PFSK-1 (cell line): Measurements from ENCODE around the gene SHC4.

Experiments used
- POLR2AphosphoS5 ChIP-seq: IDR thresholded peaks from 2 replicates; pipeline ENCODE4 v1.6.1; 2012; ENCODE audit warnings: low read depth, mild to moderate bottlenecking, control low read depth, low read length, moderate library complexity
- SIN3A ChIP-seq: IDR thresholded peaks from 2 replicates; pipeline ENCODE4 v1.6.1; 2012; ENCODE audit warnings: mild to moderate bottlenecking, low read length, moderate library complexity, borderline replicate concordance; ENCODE audit not compliant: insufficient read depth
- TAF1 ChIP-seq: IDR thresholded peaks from 2 replicates; pipeline ENCODE4 v1.6.1; 2012; ENCODE audit warnings: low read length, control low read depth, borderline replicate concordance; ENCODE audit not compliant: insufficient read depth

GRCh38 chr15:48967336-48967735 is 3.6 kb upstream of the SHC4 start:
- TF ChIP-seq POLR2AphosphoS5 (no peak), TAF1 (no peak), SIN3A (no peak)
